ENCODE data around the gene PALLD.

PALLD gene

GRCh38 chr4:168621806-168622589 is 125.1 kb downstream of the PALLD start:
- no peak for DNase-seq (ENCODE audit: low read depth in 3 of 3)

GRCh38 chr4:168622600-168622999 is 125.7 kb downstream of the PALLD start:
- DNase-seq (ENCODE audit: low read depth in 3 of 3), result no peak

- no peak for DNase-seq (ENCODE audit: low read depth in 3 of 3)
These were observed 126.2 kb downstream of the PALLD start for GRCh38 chr4:168623011-168623410.

- no peak for DNase-seq (ENCODE audit: low read depth in 3 of 3)
These were observed 126.6 kb downstream of the PALLD start for GRCh38 chr4:168623484-168623883.

GRCh38 chr4:168628251-168628650 is 131.4 kb downstream of the PALLD start:
- DNase-seq (ENCODE audit: low read depth in 3 of 3), result no peak

- DNase-seq (ENCODE audit: low read depth in 3 of 3), result no peak
These were observed 132.7 kb downstream of the PALLD start for GRCh38 chr4:168629566-168629965.

- DNase-seq (ENCODE audit: low read depth in 3 of 3), result no peak
These were observed 133.8 kb downstream of the PALLD start for GRCh38 chr4:168630445-168631187.

- peak in 1 of 3 experiments; percentile 5 for DNase-seq (ENCODE audit: low read depth in 3 of 3)
These were observed 134.7 kb downstream of the PALLD start for GRCh38 chr4:168631241-168632162.

- DNase-seq (ENCODE audit: low read depth in 3 of 3), result no peak
These were observed 135.5 kb downstream of the PALLD start for GRCh38 chr4:168632301-168632725.

GRCh38 chr4:168633064-168633463 is 136.2 kb downstream of the PALLD start:
- DNase-seq (ENCODE audit: low read depth in 3 of 3), result no peak

GRCh38 chr4:168633496-168633895 is 136.6 kb downstream of the PALLD start:
- no peak for DNase-seq (ENCODE audit: low read depth in 3 of 3)

GRCh38 chr4:168634276-168634802 is 137.5 kb downstream of the PALLD start:
- DNase-seq (ENCODE audit: low read depth in 3 of 3), result no peak

- DNase-seq (ENCODE audit: low read depth in 3 of 3), result no peak
These were observed 139.2 kb downstream of the PALLD start for GRCh38 chr4:168636040-168636439.

- DNase-seq (ENCODE audit: low read depth in 3 of 3), result no peak
These were observed 139.8 kb downstream of the PALLD start for GRCh38 chr4:168636506-168637196.

GRCh38 chr4:168637872-168638756 is 141.3 kb downstream of the PALLD start:
- DNase-seq (ENCODE audit: low read depth in 3 of 3), result no peak

- DNase-seq (ENCODE audit: low read depth in 3 of 3), result no peak
These were observed 143.1 kb downstream of the PALLD start for GRCh38 chr4:168639914-168640313.

- no peak for DNase-seq (ENCODE audit: low read depth in 3 of 3)
These were observed 144.9 kb downstream of the PALLD start for GRCh38 chr4:168641811-168642140.

GRCh38 chr4:168642591-168642990 is 145.7 kb downstream of the PALLD start:
- no peak for DNase-seq (ENCODE audit: low read depth in 3 of 3)

- no peak for DNase-seq (ENCODE audit: low read depth in 3 of 3)
These were observed 146.4 kb downstream of the PALLD start for GRCh38 chr4:168643111-168643795.

- DNase-seq (ENCODE audit: low read depth in 3 of 3), result no peak
These were observed 146.9 kb downstream of the PALLD start for GRCh38 chr4:168643796-168644159.

Data from stimulated activated CD4-positive, alpha-beta T cell treated with anti-CD3 and anti-CD28 coated beads, TNF-alpha, amount 100 ng/mL, for 24 hours (primary cell).